H1 (cell line): ENCODE measurements around the gene PCDHA9. TPM values are rescaled to one million over a fixed set of nuclear protein-coding genes. Genes with fewer than 3 reads are reported as not detected.
"Not testable (repeated sequence)": the region's sequence is repeated elsewhere in the genome, so short reads cannot be mapped to it uniquely, and the experiment has no call there.

ENCODE experiments used
- CTCF ChIA-PET: fragments of 300-600 bp; sonication (Branson Sonifier 250); formaldehyde crosslinking; loops from one replicate; lab custom pipeline; 2021; ENCODE audit not compliant: partially characterized antibody; lab: Charles Lee
- POLR2A ChIA-PET: fragments of 300-600 bp; sonication (Branson Sonifier 250); formaldehyde crosslinking; loops from one replicate; lab custom pipeline; 2021; ENCODE audit warnings: inconsistent platforms; ENCODE audit not compliant: partially characterized antibody; lab: Charles Lee
- DNase-seq, 2 experiments: peaks; one replicate each; pipeline versions ENCODE4 v3.0.0 to v3.0.0-alpha.2; 2010 to 2022; ENCODE audit warnings: low spot score in 2 of 2, low read depth in 1 of 2, mixed read lengths in 1 of 2
- FAIRE-seq: peaks from 2 replicates; lab custom pipeline; 2011; peaks lifted over from hg19 to GRCh38; lab: Jason Lieb, UNC
- H2AFZ ChIP-seq: 2 replicates; pipeline ENCODE4 v1.8.1; 2012; ENCODE audit warnings: low read length, inconsistent platforms
- H2AK5ac ChIP-seq: 2 replicates; pipeline ENCODE4 v1.6.1; 2013; ENCODE audit warnings: low read depth, low read length
- H2BK120ac ChIP-seq: replicated peaks from 2 replicates; pipeline ENCODE3; 2013; ENCODE audit warnings: low read depth, low read length, inconsistent platforms
- H2BK12ac ChIP-seq: 2 replicates; pipeline ENCODE4 v1.6.1; 2013; ENCODE audit warnings: low read depth, low read length
- H2BK15ac ChIP-seq: 2 replicates; pipeline ENCODE4 v1.6.1; 2013; ENCODE audit warnings: low read length
- H2BK20ac ChIP-seq: 2 replicates; pipeline ENCODE4 v1.6.1; 2013; ENCODE audit warnings: low read length
- H2BK5ac ChIP-seq: 2 replicates; pipeline ENCODE4 v1.6.1; 2013; ENCODE audit warnings: low read depth, low read length
- H3K14ac ChIP-seq: 2 replicates; pipeline ENCODE4 v1.6.1; 2013; ENCODE audit warnings: inconsistent platforms; ENCODE audit not compliant: insufficient read length
- H3K18ac ChIP-seq: 2 replicates; pipeline ENCODE4 v1.6.1; 2013; ENCODE audit warnings: low read length; ENCODE audit errors: extremely low read depth
- H3K23ac ChIP-seq: 2 replicates; pipeline ENCODE4 v1.6.1; 2013; ENCODE audit warnings: inconsistent platforms; ENCODE audit not compliant: insufficient read length
- H3K23me2 ChIP-seq: 2 replicates; pipeline ENCODE4 v1.6.1; 2013; ENCODE audit warnings: low read depth, low read length
- H3K27ac ChIP-seq: 2 replicates; pipeline ENCODE4 v1.6.1; 2011; ENCODE audit warnings: low read depth, low read length, inconsistent platforms
- H3K27me3 ChIP-seq, 4 experiments: replicated peaks in 1 of 4; 1 replicate in 1 of 4; 2 replicates in 3 of 4; pipeline versions ENCODE4 v1.6.1 to v1.8.1; 2011 to 2013; ENCODE audit warnings: low read length in 3 of 4, mild to moderate bottlenecking in 3 of 4, inconsistent platforms in 2 of 4, mixed read lengths in 2 of 4, moderate library complexity in 1 of 4; ENCODE audit not compliant: control insufficient read depth in 3 of 4, insufficient read depth in 3 of 4; ENCODE audit errors: extremely low read depth in 1 of 4
- H3K36me3 ChIP-seq, 4 experiments: 2 replicates each; pipeline versions ENCODE4 v1.6.1 to v1.8.1; 2011 to 2013; ENCODE audit warnings: mild to moderate bottlenecking in 4 of 4, low read length in 3 of 4, moderate library complexity in 2 of 4, control low read depth in 1 of 4, inconsistent platforms in 1 of 4; ENCODE audit not compliant: insufficient read depth in 4 of 4, control insufficient read depth in 2 of 4
- H3K4ac ChIP-seq: replicated peaks from 2 replicates; pipeline ENCODE3; 2013; ENCODE audit warnings: low read length, low read depth, mixed read lengths, inconsistent platforms; ENCODE audit not compliant: insufficient read length
- H3K4me1 ChIP-seq, 4 experiments: replicated peaks in 1 of 4; 1 replicate in 1 of 4; 2 replicates in 3 of 4; pipeline versions ENCODE4 v1.6.1 to v1.8.1; 2011 to 2013; ENCODE audit warnings: low read length in 3 of 4, inconsistent platforms in 2 of 4, mixed read lengths in 1 of 4; ENCODE audit not compliant: insufficient read depth in 4 of 4, control insufficient read depth in 3 of 4
- H3K4me2 ChIP-seq, 2 experiments: 2 replicates each; pipeline versions ENCODE4 v1.6.1 to v1.8.1; 2011 to 2013; ENCODE audit warnings: low read depth in 2 of 2, low read length in 2 of 2, control low read depth in 1 of 2, inconsistent platforms in 1 of 2, mild to moderate bottlenecking in 1 of 2; ENCODE audit not compliant: insufficient read depth in 1 of 2
- H3K4me3 ChIP-seq, 4 experiments: fragments of 200-600, 300-600 bp in 1 of 4; sonication (generic), shearing (Covaris generic), sonication (Bioruptor Twin) in 1 of 4; 2 replicates each; pipeline versions ENCODE4 v1.5.1 to v1.8.1; 2011 to 2016; ENCODE audit warnings: low read length in 4 of 4, low read depth in 3 of 4, control low read depth in 2 of 4, inconsistent platforms in 2 of 4, mild to moderate bottlenecking in 2 of 4, mixed read lengths in 1 of 4, moderate library complexity in 1 of 4; ENCODE audit not compliant: insufficient read depth in 2 of 4; ENCODE audit errors: extremely low read depth in 1 of 4
- H3K56ac ChIP-seq: replicated peaks from 2 replicates; pipeline ENCODE3; 2013; ENCODE audit warnings: low read depth, mild to moderate bottlenecking, mixed read lengths, low read length, inconsistent platforms; ENCODE audit not compliant: insufficient read length
- H3K79me1 ChIP-seq: 2 replicates; pipeline ENCODE4 v1.6.1; 2013; ENCODE audit warnings: low read depth, low read length, control low read depth
- H3K79me2 ChIP-seq, 2 experiments: 2 replicates each; pipeline versions ENCODE4 v1.6.1 to v1.8.1; 2012 to 2013; ENCODE audit warnings: low read length in 2 of 2, mild to moderate bottlenecking in 2 of 2, inconsistent platforms in 1 of 2; ENCODE audit not compliant: insufficient read depth in 2 of 2, control insufficient read depth in 1 of 2
- H3K9ac ChIP-seq, 4 experiments: replicated peaks in 1 of 4; 1 replicate in 1 of 4; 2 replicates in 3 of 4; pipeline versions ENCODE4 v1.6.1 to v1.8.1; 2011 to 2013; ENCODE audit warnings: low read depth in 3 of 4, low read length in 3 of 4, control low read depth in 2 of 4, mild to moderate bottlenecking in 2 of 4, moderate library complexity in 2 of 4, inconsistent platforms in 1 of 4; ENCODE audit errors: extremely low read depth in 1 of 4
- H3K9me3 ChIP-seq, 2 experiments: 2 replicates each; pipeline versions ENCODE4 v1.6.1 to v1.8.1; 2012 to 2013; ENCODE audit warnings: mild to moderate bottlenecking in 2 of 2, moderate library complexity in 2 of 2, control low read depth in 1 of 2, inconsistent platforms in 1 of 2, low read depth in 1 of 2, low read length in 1 of 2, mixed read lengths in 1 of 2; ENCODE audit not compliant: insufficient read depth in 2 of 2
- H4K20me1 ChIP-seq, 2 experiments: replicated peaks in 1 of 2; 2 replicates each; pipeline versions ENCODE3 to v1.8.1; 2011 to 2013; ENCODE audit warnings: inconsistent platforms in 2 of 2, low read length in 2 of 2, mild to moderate bottlenecking in 1 of 2; ENCODE audit not compliant: insufficient read depth in 2 of 2, control insufficient read depth in 1 of 2
- H4K5ac ChIP-seq: 2 replicates; pipeline ENCODE4 v1.6.1; 2013; ENCODE audit warnings: low read length, low read depth, mixed read lengths, inconsistent platforms; ENCODE audit not compliant: insufficient read length
- H4K8ac ChIP-seq: 2 replicates; pipeline ENCODE4 v1.8.0; 2013; ENCODE audit warnings: mild to moderate bottlenecking, moderate library complexity, low read length, inconsistent platforms; ENCODE audit not compliant: insufficient read depth; ENCODE audit errors: extremely low read depth
- H4K91ac ChIP-seq: replicated peaks from 2 replicates; pipeline ENCODE3; 2013; ENCODE audit warnings: low read length, mixed read lengths, inconsistent platforms; ENCODE audit not compliant: insufficient read length
- NRF1 ChIP-seq: IDR thresholded peaks from 2 replicates; pipeline ENCODE4 v1.6.1; 2011; ENCODE audit warnings: mild to moderate bottlenecking, low read depth, low read length, improper control_type of control experiment
- RBBP5 ChIP-seq: IDR thresholded peaks from 2 replicates; pipeline ENCODE4 v1.7.1; 2012; ENCODE audit warnings: low read depth, mild to moderate bottlenecking, inconsistent platforms, low read length, moderate library complexity, borderline replicate concordance
- RFX5 ChIP-seq: IDR thresholded peaks from 2 replicates; pipeline ENCODE4 v1.6.1; 2011; ENCODE audit warnings: low read depth, low read length, improper control_type of control experiment, borderline replicate concordance
- TBP ChIP-seq: IDR thresholded peaks from 2 replicates; pipeline ENCODE4 v1.6.1; 2011; ENCODE audit warnings: low read depth, low read length, improper control_type of control experiment
- WGBS, 2 experiments: shearing (Covaris generic) in 1 of 2; methylation state at CpG; one replicate each; pipeline versions ENCODE4 v1.1.6 to v1.1.7; 2013 to 2015; ENCODE audit warnings: low lambda C conversion rate in 2 of 2, mixed read lengths in 2 of 2, inconsistent platforms in 1 of 2, low coverage in 1 of 2, missing lambda C conversion rate in 1 of 2; ENCODE audit not compliant: insufficient replicate concordance in 2 of 2, insufficient coverage in 1 of 2, insufficient read length in 1 of 2; ENCODE audit errors: extremely low coverage in 1 of 2, missing lambda C conversion rate in 1 of 2; 5-methylcytosine and 5-hydroxymethylcytosine counted together
- polyA plus RNA-seq, 7 experiments: library from polyadenylated mRNA; depleted of rRNA in 3 of 7; stranded (reverse) in 5 of 7; unstranded in 2 of 7; fragments of >200 nt in 5 of 7; fragments of 200-250 nt in 2 of 7; gene quantifications; 1 replicate in 5 of 7; 2 replicates in 1 of 7; 4 replicates in 1 of 7; pipeline versions ENCODE4 v1.2.1 to v1.2.3, GENCODE V29; 2011 to 2013; ENCODE audit warnings: missing spikeins in 2 of 7, mixed read lengths in 2 of 7
- total RNA-seq: library from RNA; stranded (reverse); fragmentation: NEBNext Ultra II Directional; extraction: Animal tissue kit (Norgen Biotek cat#: 25700); gene quantifications from 2 replicates; pipeline ENCODE4 v1.2.1, GENCODE V29; 2021

Gene PCDHA9
- total and polyA plus RNA-seq, 2 of the 8 experiments (the other 6 are each of a cell fraction or from before 2014, with no cell fraction given), result 0.12 to 0.28 TPM

- TF ChIP-seq RBBP5 (no peak), NRF1 (no peak), RFX5 (no peak), TBP (0 out of 2 replicates have a peak, but pooled peaks have one; percentile 31)
Observed at GRCh38 chr5:140875085-140876065, 27.2 kb downstream of the PCDHA9 start, which contains the start of gene PCDHA12 (continued).

GRCh38 chr5:140876541-140877261, 28.5 kb downstream of the PCDHA9 start:
- H2BK5ac ChIP-seq, H3K9me3 ChIP-seq, H3K56ac ChIP-seq, H4K91ac ChIP-seq, H3K14ac ChIP-seq, DNase-seq, H3K23me2 ChIP-seq, H2BK12ac ChIP-seq, H4K20me1 ChIP-seq, H2AFZ ChIP-seq, H3K18ac ChIP-seq, H3K4me3 ChIP-seq, H3K4ac ChIP-seq, H2BK20ac ChIP-seq, H2AK5ac ChIP-seq, H3K4me1 ChIP-seq, H4K5ac ChIP-seq, H3K27ac ChIP-seq, H3K27me3 ChIP-seq, H4K8ac ChIP-seq, FAIRE-seq, H3K23ac ChIP-seq, H3K79me1 ChIP-seq, H2BK120ac ChIP-seq, H3K9ac ChIP-seq: not testable (repeated sequence)
- WGBS, 2 experiments, result 98% methylated on average over 72 of the region's 80 CpGs; no CpG with 5 or more reads in 1 of the 2 experiments
- peaks cover 0 to 11% (median 0%) of the 10 kb centered on the region in 4 experiments; a peak in 2 of 8 replicates for H3K36me3 ChIP-seq
- ChIA-PET POLR2A (interaction anchor here (0.8 to 3.6 kb wide), 4 partner anchors 50 to 164 kb away, joined by 3 to 32 read pairs (median 7); partner anchors contain the start of genes PCDHAC1 and PCDHAC2), CTCF (interaction anchor here (0.9 to 9.3 kb wide), 23 partner anchors 10 to 222 kb away, joined by 3 to 141 read pairs (median 6); partner anchors contain the start of genes PCDHA10, PCDHA4, PCDHA8 and PCDHAC1)
- H3K4me2 ChIP-seq, result peak overlapping the region in 1 of 2 experiments; percentile 26; a peak in 1 of 4 replicates
- H3K79me2 ChIP-seq, result peaks cover 0 to 14% of the 10 kb centered on the region in 2 experiments; a peak in 2 of 4 replicates
- H2BK15ac ChIP-seq, result peak overlapping the region; percentile 13; the same call in 1 of the 2 replicates
